Muscle layer of colon (tissue), 2 donors: Measurements from ENCODE around the gene MAPRE2.

Source experiments
- H3K27ac ChIP-seq: one replicate; pipeline ENCODE4 v1.7.0; 2013; ENCODE audit warnings: low read depth, mild to moderate bottlenecking, low read length, moderate library complexity
- H3K27me3 ChIP-seq, 2 donors: one replicate each; pipeline ENCODE4 v1.7.0; 2013; ENCODE audit warnings: low read length in 2 of 2, mild to moderate bottlenecking in 2 of 2; ENCODE audit not compliant: insufficient read depth in 2 of 2, control insufficient read depth in 1 of 2
- H3K36me3 ChIP-seq: one replicate; pipeline ENCODE4 v1.7.0; 2013; ENCODE audit warnings: mild to moderate bottlenecking, low read length; ENCODE audit not compliant: insufficient read depth
- H3K4me1 ChIP-seq: one replicate; pipeline ENCODE4 v1.7.0; 2013; ENCODE audit warnings: mild to moderate bottlenecking, low read length; ENCODE audit not compliant: insufficient read depth
- H3K4me3 ChIP-seq, 2 donors: one replicate each; pipeline ENCODE4 v1.7.0; 2013; ENCODE audit warnings: low read length in 2 of 2, low read depth in 1 of 2, mild to moderate bottlenecking in 1 of 2, moderate library complexity in 1 of 2
- H3K9ac ChIP-seq: one replicate; pipeline ENCODE4 v1.7.0; 2013; ENCODE audit warnings: low read length
- H3K9me3 ChIP-seq: one replicate; pipeline ENCODE4 v1.7.0; 2013; ENCODE audit warnings: mild to moderate bottlenecking, low read length
- donor health status: abdominal sarcoma.
- donor health status: Adenocarcinoma of cecum.

MAPRE2 gene

GRCh38 chr18:35084494-35085449 is 43.6 kb downstream of the MAPRE2 start:
- no peaks in the 10 kb centered on the region for H3K4me1 ChIP-seq
- H3K27ac ChIP-seq: no peak overlapping the region
- H3K9me3 ChIP-seq: no peaks in the 10 kb centered on the region
- H3K27me3 ChIP-seq: no peaks in the 10 kb centered on the region
- H3K36me3 ChIP-seq: no peaks in the 10 kb centered on the region
- H3K4me3 ChIP-seq: no peak overlapping the region
- H3K9ac ChIP-seq: no peak overlapping the region

GRCh38 chr18:35085450-35086380 is 44.5 kb downstream of the MAPRE2 start:
- no peak overlapping the region for H3K27ac ChIP-seq
- no peak overlapping the region for H3K4me3 ChIP-seq
- no peaks in the 10 kb centered on the region for H3K36me3 ChIP-seq
- no peaks in the 10 kb centered on the region for H3K4me1 ChIP-seq
- H3K9ac ChIP-seq: no peak overlapping the region
- no peaks in the 10 kb centered on the region for H3K9me3 ChIP-seq
- no peaks in the 10 kb centered on the region for H3K27me3 ChIP-seq

GRCh38 chr18:35086704-35087103 is 45.5 kb downstream of the MAPRE2 start:
- no peak overlapping the region for H3K4me3 ChIP-seq
- no peak overlapping the region for H3K9ac ChIP-seq
- H3K36me3 ChIP-seq: no peaks in the 10 kb centered on the region
- no peaks in the 10 kb centered on the region for H3K4me1 ChIP-seq
- no peaks in the 10 kb centered on the region for H3K9me3 ChIP-seq
- no peaks in the 10 kb centered on the region for H3K27me3 ChIP-seq
- H3K27ac ChIP-seq: no peak overlapping the region

DNA sequence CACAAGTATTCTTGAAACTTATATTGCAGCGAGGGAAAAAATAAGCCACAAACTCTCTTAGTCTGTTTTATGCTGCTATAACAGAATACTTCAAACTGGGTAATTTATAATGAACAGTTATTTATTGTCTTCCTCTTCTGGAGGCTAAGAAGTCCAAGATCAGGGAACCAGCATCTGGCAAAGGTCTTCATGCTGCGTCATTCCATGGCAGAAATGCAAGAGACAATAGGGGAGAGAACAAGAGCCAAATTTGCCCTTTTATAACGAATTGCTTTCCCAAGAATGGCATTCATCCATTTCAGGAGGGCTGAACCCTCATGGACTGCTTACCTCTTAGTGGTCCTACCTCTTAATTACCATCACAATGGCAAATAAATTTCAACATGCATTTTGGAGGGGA is 46.5 kb downstream of the MAPRE2 start:
- H3K27ac ChIP-seq: no peak overlapping the region
- H3K36me3 ChIP-seq: no peaks in the 10 kb centered on the region
- no peaks in the 10 kb centered on the region for H3K4me1 ChIP-seq
- no peak overlapping the region for H3K9ac ChIP-seq
- H3K4me3 ChIP-seq: no peak overlapping the region
- no peaks in the 10 kb centered on the region for H3K9me3 ChIP-seq
- no peaks in the 10 kb centered on the region for H3K27me3 ChIP-seq

DNA sequence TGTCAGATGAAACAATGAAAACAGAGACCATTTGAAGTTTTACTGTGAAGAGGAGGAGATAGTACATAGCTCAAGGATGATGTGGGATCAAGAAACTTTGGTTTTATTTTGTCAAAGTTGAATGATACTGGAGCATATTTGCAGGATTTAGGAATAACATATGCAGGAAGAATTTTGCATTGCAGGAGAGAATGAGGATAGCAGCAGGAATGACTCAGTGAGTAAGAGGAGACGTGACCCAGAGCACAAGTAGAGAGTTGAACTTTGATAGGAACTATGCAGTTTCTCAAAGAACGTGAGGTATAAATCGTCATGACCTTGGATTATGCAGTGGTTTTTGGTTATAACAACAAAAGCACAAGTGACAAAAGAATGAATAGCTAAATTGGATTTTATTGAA is 47.7 kb downstream of the MAPRE2 start:
- H3K9me3 ChIP-seq: no peaks in the 10 kb centered on the region
- H3K27me3 ChIP-seq: no peaks in the 10 kb centered on the region
- no peak overlapping the region for H3K4me3 ChIP-seq
- H3K36me3 ChIP-seq: no peaks in the 10 kb centered on the region
- no peaks in the 10 kb centered on the region for H3K4me1 ChIP-seq
- H3K27ac ChIP-seq: no peak overlapping the region
- no peak overlapping the region for H3K9ac ChIP-seq

- H3K27me3 ChIP-seq: no peaks in the 10 kb centered on the region
- no peaks in the 10 kb centered on the region for H3K9me3 ChIP-seq
- no peaks in the 10 kb centered on the region for H3K4me1 ChIP-seq
- no peak overlapping the region for H3K4me3 ChIP-seq
- no peak overlapping the region for H3K9ac ChIP-seq
- H3K27ac ChIP-seq: no peak overlapping the region
- H3K36me3 ChIP-seq: no peaks in the 10 kb centered on the region
These were observed 48.2 kb downstream of the MAPRE2 start for GRCh38 chr18:35089382-35089781.

GRCh38 chr18:35089891-35090550 is 48.8 kb downstream of the MAPRE2 start:
- no peaks in the 10 kb centered on the region for H3K27me3 ChIP-seq
- no peak overlapping the region for H3K9ac ChIP-seq
- H3K27ac ChIP-seq: no peak overlapping the region
- H3K36me3 ChIP-seq: no peaks in the 10 kb centered on the region
- no peaks in the 10 kb centered on the region for H3K4me1 ChIP-seq
- H3K4me3 ChIP-seq: no peak overlapping the region
- H3K9me3 ChIP-seq: no peaks in the 10 kb centered on the region

DNA sequence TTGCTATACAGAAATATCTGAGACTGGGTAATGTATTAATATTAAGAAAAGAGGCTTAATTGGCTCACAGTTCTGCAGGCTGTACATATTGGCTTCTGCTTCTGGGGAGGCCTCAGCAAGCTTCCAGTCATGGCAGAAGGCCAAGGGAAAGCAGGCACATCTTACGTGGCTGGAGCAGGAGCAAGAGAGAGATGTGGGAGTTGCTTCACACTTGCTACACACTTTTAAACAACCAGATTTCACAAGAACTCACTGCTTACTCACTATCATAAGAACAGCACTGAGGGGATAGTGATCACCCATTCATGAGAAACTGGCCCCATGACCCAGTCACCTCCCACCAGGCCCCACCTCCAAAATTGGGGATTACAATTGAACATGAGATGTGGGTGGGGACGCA is 50.6 kb downstream of the MAPRE2 start:
- Histone ChIP-seq H3K36me3 (no peaks in the 10 kb centered on the region), H3K27me3 (no peaks in the 10 kb centered on the region), H3K4me1 (no peaks in the 10 kb centered on the region), H3K27ac (no peak overlapping the region), H3K9ac (no peak overlapping the region), H3K9me3 (no peaks in the 10 kb centered on the region), H3K4me3 (no peak overlapping the region)

DNA sequence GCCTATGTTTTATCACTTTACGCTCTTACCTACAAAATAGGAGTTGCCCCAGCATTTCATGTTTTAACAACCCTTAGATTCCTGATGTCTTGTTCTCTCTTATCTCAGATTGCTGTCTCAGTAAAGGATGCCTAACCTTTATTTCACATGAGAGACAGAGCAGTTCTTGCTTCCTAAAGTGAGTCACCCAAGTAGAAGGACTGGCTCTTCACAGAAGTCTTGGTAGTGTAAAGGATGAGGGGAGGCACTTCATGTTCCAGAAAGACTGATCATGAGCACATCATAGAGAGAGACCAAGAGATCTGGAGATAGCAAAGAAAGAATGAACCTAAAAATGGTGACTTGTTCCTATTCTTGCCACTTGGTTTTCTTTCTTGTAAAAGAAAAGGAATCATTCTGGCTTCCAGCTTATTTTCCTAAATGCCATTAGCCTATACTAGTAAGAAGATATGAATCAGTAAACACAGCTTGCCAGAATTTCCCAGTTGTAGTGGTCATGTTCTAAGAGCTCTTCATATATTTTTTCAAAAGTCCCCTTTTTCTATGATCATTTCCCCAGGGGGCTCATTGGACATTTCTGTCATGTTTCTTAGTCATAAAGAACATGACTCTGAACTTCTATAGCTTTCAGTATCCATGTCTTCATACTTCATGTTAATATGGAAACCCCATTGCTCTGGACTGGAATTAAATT is 54.9 kb downstream of the MAPRE2 start:
- H3K4me1 ChIP-seq: no peaks in the 10 kb centered on the region
- H3K9me3 ChIP-seq: no peaks in the 10 kb centered on the region
- no peaks in the 10 kb centered on the region for H3K27me3 ChIP-seq
- no peak overlapping the region for H3K4me3 ChIP-seq
- no peaks in the 10 kb centered on the region for H3K36me3 ChIP-seq
- no peak overlapping the region for H3K9ac ChIP-seq
- H3K27ac ChIP-seq: no peak overlapping the region

DNA sequence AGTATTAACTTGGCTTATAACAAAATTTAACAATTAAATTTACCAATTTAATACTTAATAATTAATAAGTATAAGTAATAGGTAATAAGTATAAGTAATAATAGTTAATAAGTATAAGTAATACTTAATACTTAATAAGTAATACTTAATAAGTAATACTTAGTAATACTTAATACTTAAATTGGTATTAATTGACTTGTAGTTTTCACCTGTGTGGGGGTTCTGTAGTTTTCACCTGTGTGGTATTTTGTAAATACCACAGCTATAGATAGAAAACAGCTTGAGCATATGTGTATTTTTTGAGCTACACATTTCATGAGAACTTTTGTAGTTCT is 55.4 kb downstream of the MAPRE2 start:
- H3K9me3 ChIP-seq: no peaks in the 10 kb centered on the region
- H3K27me3 ChIP-seq: no peaks in the 10 kb centered on the region
- no peak overlapping the region for H3K4me3 ChIP-seq
- no peaks in the 10 kb centered on the region for H3K36me3 ChIP-seq
- no peak overlapping the region for H3K9ac ChIP-seq
- no peak overlapping the region for H3K27ac ChIP-seq
- H3K4me1 ChIP-seq: no peaks in the 10 kb centered on the region

DNA sequence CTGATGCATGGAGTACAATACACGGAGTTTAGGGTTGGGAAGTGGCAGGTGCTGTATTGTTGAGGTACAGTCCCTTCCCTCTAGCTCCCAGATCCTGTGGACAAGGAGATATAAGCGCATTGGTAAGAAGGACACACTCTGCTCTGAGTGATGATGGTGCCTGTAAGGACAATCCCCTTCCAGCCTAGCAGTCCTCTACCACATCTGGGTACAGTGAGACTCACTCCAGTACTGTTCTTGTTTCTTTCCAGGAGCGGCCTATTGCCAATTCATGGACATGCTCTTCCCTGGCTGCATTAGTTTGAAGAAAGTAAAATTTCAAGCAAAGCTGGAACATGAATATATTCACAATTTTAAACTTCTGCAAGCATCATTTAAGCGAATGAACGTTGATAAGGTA is 56.0 kb downstream of the MAPRE2 start:
- H3K27ac ChIP-seq: no peak overlapping the region
- peaks cover 4% of the 10 kb centered on the region for H3K36me3 ChIP-seq
- H3K4me3 ChIP-seq: no peak overlapping the region
- H3K9ac ChIP-seq: no peak overlapping the region
- no peaks in the 10 kb centered on the region for H3K9me3 ChIP-seq
- H3K4me1 ChIP-seq: no peaks in the 10 kb centered on the region
- H3K27me3 ChIP-seq: no peaks in the 10 kb centered on the region
